Measurements from ENCODE around the gene ATP6V0E2.

DNA sequence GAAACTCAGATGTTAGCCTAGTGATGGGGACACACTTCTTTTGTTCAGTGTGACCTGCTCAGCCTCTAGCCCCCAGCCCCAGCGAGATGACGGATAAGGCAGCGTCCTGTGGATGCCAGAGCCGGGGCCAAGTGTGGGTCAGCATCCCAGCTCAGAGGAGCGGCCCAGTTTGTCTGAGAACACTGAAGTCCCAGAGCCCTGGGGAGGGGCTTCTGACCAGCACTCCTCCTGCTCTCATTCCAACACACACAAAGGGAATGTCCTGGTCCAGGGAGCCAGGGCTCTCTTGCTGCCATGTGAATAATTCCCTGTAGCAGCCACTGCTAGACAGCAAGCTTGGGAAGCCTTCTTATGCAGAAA lies 4.5 kb upstream of the ATP6V0E2 start:
- TF ChIP-seq, protein P1, sequence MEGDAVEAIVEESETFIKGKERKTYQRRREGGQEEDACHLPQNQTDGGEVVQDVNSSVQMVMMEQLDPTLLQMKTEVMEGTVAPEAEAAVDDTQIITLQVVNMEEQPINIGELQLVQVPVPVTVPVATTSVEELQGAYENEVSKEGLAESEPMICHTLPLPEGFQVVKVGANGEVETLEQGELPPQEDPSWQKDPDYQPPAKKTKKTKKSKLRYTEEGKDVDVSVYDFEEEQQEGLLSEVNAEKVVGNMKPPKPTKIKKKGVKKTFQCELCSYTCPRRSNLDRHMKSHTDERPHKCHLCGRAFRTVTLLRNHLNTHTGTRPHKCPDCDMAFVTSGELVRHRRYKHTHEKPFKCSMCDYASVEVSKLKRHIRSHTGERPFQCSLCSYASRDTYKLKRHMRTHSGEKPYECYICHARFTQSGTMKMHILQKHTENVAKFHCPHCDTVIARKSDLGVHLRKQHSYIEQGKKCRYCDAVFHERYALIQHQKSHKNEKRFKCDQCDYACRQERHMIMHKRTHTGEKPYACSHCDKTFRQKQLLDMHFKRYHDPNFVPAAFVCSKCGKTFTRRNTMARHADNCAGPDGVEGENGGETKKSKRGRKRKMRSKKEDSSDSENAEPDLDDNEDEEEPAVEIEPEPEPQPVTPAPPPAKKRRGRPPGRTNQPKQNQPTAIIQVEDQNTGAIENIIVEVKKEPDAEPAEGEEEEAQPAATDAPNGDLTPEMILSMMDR (IDR thresholded peaks at IDR 0.05; ENCODE audit: low read depth, low read length, poor library complexity, severe bottlenecking), result no peak
- TF ChIP-seq EZH2phosphoT487 (IDR thresholded peaks at IDR 0.05; ENCODE audit: borderline replicate concordance, low read length), result no peak

Data from DOHH2 (cell line).